T-cell (primary cell): ENCODE data around the gene GCSAML. TPM values are rescaled to one million over a fixed set of nuclear protein-coding genes. Genes with fewer than 3 reads are reported as not detected.
A peak's percentile ranks its signal among the peaks of the same experiment; 100 is the strongest.

ENCODE experiments used
- ATAC-seq, 4 experiments: fragments of 200-7000 bp in 3 of 4; fragments of 150-1000 bp in 1 of 4; cut with Tn5 transposase; replicated peaks in 1 of 4; 1 replicate in 3 of 4; 2 replicates in 1 of 4; pipeline ENCODE4 v1.10.0; 2021; ENCODE audit warnings: moderate library complexity in 3 of 4, mild to moderate bottlenecking in 2 of 4, moderate number of reproducible peaks in 1 of 4
- CTCF ChIA-PET, 2 donors: fragments of 300-600 bp; sonication (Branson Sonifier 250); formaldehyde crosslinking; loops; one replicate each; lab custom pipeline; 2022; ENCODE audit warnings: antibody characterized with exemption in 2 of 2; lab: Charles Lee
- POLR2A ChIA-PET, 2 donors: fragments of 300-600 bp; sonication (Branson Sonifier 250); formaldehyde crosslinking; loops; one replicate each; lab custom pipeline; 2022; ENCODE audit warnings: antibody characterized with exemption in 2 of 2; lab: Charles Lee
- DNase-seq, 35 experiments: peaks; one replicate each; pipeline versions ENCODE4 v3.0.0 to v3.0.0-alpha.2; 2013 to 2023
- H3K27ac ChIP-seq: one replicate; pipeline ENCODE4 v1.5.1; 2013; ENCODE audit warnings: low read length
- H3K27me3 ChIP-seq, 2 experiments: replicated peaks in 1 of 2; 1 replicate in 1 of 2; 2 replicates in 1 of 2; pipeline versions ENCODE4 v1.6.1 to v1.7.0; 2013; ENCODE audit warnings: low read length in 1 of 2, mixed read lengths in 1 of 2; ENCODE audit not compliant: control insufficient read depth in 2 of 2, insufficient read depth in 2 of 2; ENCODE audit errors: extremely low read depth in 1 of 2
- H3K36me3 ChIP-seq, 2 donors: 1 replicate in 1 of 2; 2 replicates in 1 of 2; pipeline versions ENCODE4 v1.6.1 to v1.7.0; 2013; ENCODE audit warnings: low read length in 1 of 2; ENCODE audit not compliant: control insufficient read depth in 2 of 2, insufficient read depth in 1 of 2; ENCODE audit errors: extremely low read depth in 1 of 2
- H3K4me1 ChIP-seq, 2 experiments: 1 replicate in 1 of 2; 2 replicates in 1 of 2; pipeline versions ENCODE4 v1.6.1 to v1.7.0; 2013; ENCODE audit warnings: low read length in 2 of 2, mixed read lengths in 1 of 2; ENCODE audit not compliant: insufficient read depth in 2 of 2, control insufficient read depth in 1 of 2; ENCODE audit errors: extremely low read depth in 1 of 2
- H3K4me3 ChIP-seq, 2 donors: 1 replicate in 1 of 2; 2 replicates in 1 of 2; pipeline versions ENCODE4 v1.5.1 to v1.7.0; 2013; ENCODE audit warnings: mild to moderate bottlenecking in 2 of 2, low read length in 1 of 2, moderate library complexity in 1 of 2; ENCODE audit not compliant: control insufficient read depth in 1 of 2; ENCODE audit errors: extremely low read depth in 1 of 2
- H3K9me3 ChIP-seq: 2 replicates; pipeline ENCODE4 v1.7.0; 2013
- H3K27ac Mint-ChIP-seq, 2 donors: one replicate each; pipeline ENCODE4 v1.8.0; 2020 to 2021; ENCODE audit warnings: mild to moderate bottlenecking in 2 of 2, mixed read lengths in 2 of 2
- H3K27me3 Mint-ChIP-seq, 2 donors: one replicate each; pipeline ENCODE4 v1.8.0; 2021 to 2022; ENCODE audit warnings: mixed read lengths in 2 of 2
- H3K36me3 Mint-ChIP-seq: one replicate; pipeline ENCODE4 v1.8.0; 2021; ENCODE audit warnings: mixed read lengths
- H3K4me1 Mint-ChIP-seq, 3 donors: one replicate each; pipeline ENCODE4 v1.8.0; 2020 to 2022; ENCODE audit warnings: mixed read lengths in 3 of 3, mild to moderate bottlenecking in 1 of 3
- H3K4me3 Mint-ChIP-seq, 3 donors: one replicate each; pipeline ENCODE4 v1.8.0; 2020 to 2022; ENCODE audit warnings: mild to moderate bottlenecking in 3 of 3, mixed read lengths in 3 of 3, moderate library complexity in 3 of 3
- H3K9me3 Mint-ChIP-seq, 3 donors: one replicate each; pipeline ENCODE4 v1.8.0; 2020 to 2022; ENCODE audit warnings: mixed read lengths in 3 of 3
- WGBS: methylation state at CpG from one replicate; pipeline ENCODE4 v1.1.5; 2013; ENCODE audit warnings: missing lambda C conversion rate; ENCODE audit not compliant: insufficient coverage; 5-methylcytosine and 5-hydroxymethylcytosine counted together
- total RNA-seq, 35 experiments: library from RNA in 6 of 35; stranded (reverse) in 6 of 35; fragments of 120-200 nt in 1 of 35; gene quantifications; one replicate each; pipeline versions ENCODE4 v1.2.1 to v1.2.4 and lab custom pipeline; 2013 to 2026

GCSAML gene
- total RNA-seq, 5 donors from 2014 or later (not counting 1 experiment from before 2014, with no cell fraction given), result 0.26 to 0.85 (median 0.36) TPM; not detected in 1

DNA sequence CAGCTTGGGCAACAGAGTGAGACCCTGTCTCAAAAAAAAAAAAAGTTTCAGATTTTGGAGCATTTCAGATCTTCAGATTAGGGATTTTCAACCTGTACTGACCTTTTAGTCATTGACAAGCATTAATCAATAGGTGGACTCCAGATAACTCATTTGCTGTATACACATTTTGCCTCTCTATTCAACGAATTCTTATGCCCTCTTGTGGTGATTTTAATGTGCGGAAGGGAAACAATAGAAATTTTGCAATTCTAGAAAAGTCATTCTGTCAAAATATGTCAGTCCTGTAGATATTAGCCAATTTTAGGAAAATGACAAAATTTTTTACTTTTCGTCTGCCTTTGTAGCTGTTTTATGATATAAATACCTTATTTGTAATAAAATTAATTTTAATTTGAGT lies 27.6 kb downstream of the GCSAML start:
- H3K36me3 Mint-ChIP-seq, result no peaks in the 10 kb centered on the region
- no peak overlapping the region for H3K4me3 ChIP-seq
- H3K27ac ChIP-seq, result no peak overlapping the region
- H3K4me1 ChIP-seq, result no peaks in the 10 kb centered on the region
- DNase-seq, result peak in 1 of 35 experiments; percentile 9
- peaks cover 8 to 9% of the 10 kb centered on the region in 2 donors for H3K27me3 Mint-ChIP-seq
- no CpG with 5 or more reads among the region's 3 CpGs for WGBS
- peaks cover 0 to 4% (median 0%) of the 10 kb centered on the region in 3 donors for H3K9me3 Mint-ChIP-seq
- no peak overlapping the region for H3K27ac Mint-ChIP-seq
- POLR2A ChIA-PET, result interaction anchor here in 1 of 2 donors (0.7 kb wide), 1 partner anchor 72 kb away, joined by 3 read pairs; no protein-coding TSS in a partner anchor
- no peak for ATAC-seq
- H3K27me3 ChIP-seq, result peaks cover 0 to 5% of the 10 kb centered on the region in 2 experiments
- H3K9me3 ChIP-seq, result no peaks in the 10 kb centered on the region
- no peaks in the 10 kb centered on the region for H3K36me3 ChIP-seq
- H3K4me1 Mint-ChIP-seq, result no peaks in the 10 kb centered on the region
- CTCF ChIA-PET, result interaction anchor here in 1 of 2 donors (0.6 kb wide), 1 partner anchor 250 kb away, joined by 3 read pairs; no protein-coding TSS in a partner anchor
- no peak overlapping the region for H3K4me3 Mint-ChIP-seq

DNA sequence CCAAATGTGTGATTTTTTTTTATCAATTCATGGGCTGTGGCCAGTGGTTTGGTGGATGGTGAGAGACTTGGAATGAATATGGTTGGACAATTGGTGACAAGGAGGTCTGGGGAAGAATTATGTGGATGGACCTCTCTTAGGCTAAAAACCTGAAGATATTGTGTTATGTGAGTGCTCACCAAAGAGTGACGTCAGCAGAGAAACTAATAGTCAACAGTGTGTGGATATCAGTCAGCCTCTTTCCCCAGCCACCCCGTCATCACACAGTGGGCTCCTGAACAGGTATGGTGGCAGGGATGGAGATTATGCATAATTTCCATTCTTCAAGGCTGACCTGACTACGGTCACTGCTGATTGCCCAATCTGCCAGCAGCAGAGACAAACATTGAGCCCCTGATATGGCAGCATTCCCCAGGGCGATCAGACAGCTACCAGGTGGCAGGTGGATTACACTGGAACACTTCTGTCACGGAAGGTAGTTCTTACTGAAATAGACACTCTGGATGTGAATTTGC lies 30.1 kb downstream of the GCSAML start:
- H3K36me3 ChIP-seq, result no peaks in the 10 kb centered on the region
- H3K9me3 Mint-ChIP-seq, result no peaks in the 10 kb centered on the region
- WGBS, result 68% methylated on average over 4 of the region's 5 CpGs
- H3K4me1 Mint-ChIP-seq, result no peaks in the 10 kb centered on the region
- no peak for DNase-seq
- no peaks in the 10 kb centered on the region for H3K4me1 ChIP-seq
- H3K36me3 Mint-ChIP-seq, result no peaks in the 10 kb centered on the region
- H3K9me3 ChIP-seq, result no peaks in the 10 kb centered on the region
- H3K27me3 ChIP-seq, result peaks cover 0 to 2% of the 10 kb centered on the region in 2 experiments
- POLR2A ChIA-PET, result no interaction called here
- no peak for ATAC-seq
- no peak overlapping the region for H3K27ac ChIP-seq
- CTCF ChIA-PET, result interaction anchor here in 1 of 2 donors (0.7 kb wide), 1 partner anchor 206 kb away, joined by 3 read pairs; no protein-coding TSS in a partner anchor
- peaks cover 1 to 9% of the 10 kb centered on the region in 2 donors for H3K27me3 Mint-ChIP-seq
- H3K4me3 ChIP-seq, result no peak overlapping the region
- H3K27ac Mint-ChIP-seq, result no peak overlapping the region
- H3K4me3 Mint-ChIP-seq, result no peak overlapping the region

- H3K27me3 ChIP-seq, result peaks cover 0 to 5% of the 10 kb centered on the region in 2 experiments
- no CpG with 5 or more reads among the region's 2 CpGs for WGBS
- POLR2A ChIA-PET, result interaction anchor here in 1 of 2 donors (0.7 kb wide), 1 partner anchor 57 kb away, joined by 3 read pairs; no protein-coding TSS in a partner anchor
- no peaks in the 10 kb centered on the region for H3K9me3 ChIP-seq
- no peaks in the 10 kb centered on the region for H3K4me1 Mint-ChIP-seq
- H3K27ac Mint-ChIP-seq, result no peak within 1 kb of the TSS
- no peaks in the 10 kb centered on the region for H3K36me3 Mint-ChIP-seq
- no peak within 1 kb of the TSS for H3K4me3 ChIP-seq
- no peak for ATAC-seq
- no peaks in the 10 kb centered on the region for H3K4me1 ChIP-seq
- H3K4me3 Mint-ChIP-seq, result no peak within 1 kb of the TSS
- H3K36me3 ChIP-seq, result no peaks in the 10 kb centered on the region
- H3K27ac ChIP-seq, result no peak within 1 kb of the TSS
- CTCF ChIA-PET, result no interaction called here
- peaks cover 3 to 7% of the 10 kb centered on the region in 2 donors for H3K27me3 Mint-ChIP-seq
- DNase-seq, result no peak
- H3K9me3 Mint-ChIP-seq, result peaks cover 1 to 3% (median 2%) of the 10 kb centered on the region in 3 donors
These were observed 39.1 kb downstream of the GCSAML start, which contains the start of gene OR2G2 for GRCh38 chr1:247588060-247588459. OR2G2 (plus strand) TSS chr1:247588360; CDS start chr1:247588360, 0 bp downstream.

- CTCF ChIA-PET, result no interaction called here
These were observed 56.4 kb downstream of the GCSAML start, which contains the start of gene OR2G3 for GRCh38 chr1:247605286-247605685. OR2G3 (plus strand) TSS chr1:247605586; CDS start chr1:247605586, 0 bp downstream.

GRCh38 chr1:247613405-247613804 lies 64.5 kb downstream of the GCSAML start:
- Mint-ChIP-seq H3K4me1 (no peaks in the 10 kb centered on the region), H3K36me3 (no peaks in the 10 kb centered on the region), H3K4me3 (no peak overlapping the region), H3K27me3 (peaks cover 0 to 6% of the 10 kb centered on the region in 2 donors), H3K27ac (no peak overlapping the region), H3K9me3 (peaks cover 5 to 16% (median 5%) of the 10 kb centered on the region in 3 donors)
- no CpG with 5 or more reads among the region's 1 CpG for WGBS
- no peaks in the 10 kb centered on the region for H3K4me1 ChIP-seq
- no peaks in the 10 kb centered on the region for H3K36me3 ChIP-seq
- no peak overlapping the region for H3K4me3 ChIP-seq
- no peak for DNase-seq
- H3K27me3 ChIP-seq, result no peaks in the 10 kb centered on the region
- ChIA-PET POLR2A (no interaction called here), CTCF (no interaction called here)
- ATAC-seq, result no peak
- no peak overlapping the region for H3K27ac ChIP-seq
- no peaks in the 10 kb centered on the region for H3K9me3 ChIP-seq

More at GRCh38 chr1:247605286-247605685, 56.4 kb downstream of the GCSAML start, which contains the start of gene OR2G3:
- Histone ChIP-seq H3K4me1 (no peaks in the 10 kb centered on the region), H3K9me3 (no peaks in the 10 kb centered on the region), H3K4me3 (no peak within 1 kb of the TSS), H3K36me3 (no peaks in the 10 kb centered on the region), H3K27me3 (no peaks in the 10 kb centered on the region), H3K27ac (no peak within 1 kb of the TSS)
- Mint-ChIP-seq H3K27me3 (peaks cover 16 to 19% of the 10 kb centered on the region in 2 donors), H3K36me3 (no peaks in the 10 kb centered on the region), H3K4me1 (no peaks in the 10 kb centered on the region), H3K9me3 (peaks cover 0 to 10% (median 6%) of the 10 kb centered on the region in 3 donors), H3K27ac (no peak within 1 kb of the TSS), H3K4me3 (no peak within 1 kb of the TSS)
- no peak for ATAC-seq
- DNase-seq, result no peak
- POLR2A ChIA-PET, result no interaction called here
- 80% methylated on average over 1 of the region's 2 CpGs for WGBS

- peaks cover 2 to 14% (median 5%) of the 10 kb centered on the region in 3 donors for H3K9me3 Mint-ChIP-seq
- Histone ChIP-seq H3K4me3 (no peak overlapping the region), H3K27ac (no peak overlapping the region), H3K36me3 (no peaks in the 10 kb centered on the region), H3K27me3 (no peaks in the 10 kb centered on the region), H3K9me3 (no peaks in the 10 kb centered on the region), H3K4me1 (no peaks in the 10 kb centered on the region)
- DNase-seq (no peak), ATAC-seq (no peak)
- CTCF ChIA-PET, result no interaction called here
- H3K4me1 Mint-ChIP-seq, result no peaks in the 10 kb centered on the region
- peaks cover 0 to under 1% of the 10 kb centered on the region in 2 donors for H3K27me3 Mint-ChIP-seq
- POLR2A ChIA-PET, result no interaction called here
- 71% methylated on average over 4 of the region's 5 CpGs for WGBS
- H3K36me3 Mint-ChIP-seq, result no peaks in the 10 kb centered on the region
- no peak overlapping the region for H3K4me3 Mint-ChIP-seq
- H3K27ac Mint-ChIP-seq, result no peak overlapping the region
These were observed 65.7 kb downstream of the GCSAML start for GRCh38 chr1:247614625-247615024.
